ENCODE results near the gene CALHM6. TPM values are rescaled to one million over a fixed set of nuclear protein-coding genes. Genes with fewer than 3 reads are reported as not detected.

The CALHM6 gene
- total and polyA plus RNA-seq, 10 of the 15 experiments (the other 5 are each of a cell fraction or from before 2014, with no cell fraction given): 0.15 to 3.4 (median 1.3) TPM

DNA sequence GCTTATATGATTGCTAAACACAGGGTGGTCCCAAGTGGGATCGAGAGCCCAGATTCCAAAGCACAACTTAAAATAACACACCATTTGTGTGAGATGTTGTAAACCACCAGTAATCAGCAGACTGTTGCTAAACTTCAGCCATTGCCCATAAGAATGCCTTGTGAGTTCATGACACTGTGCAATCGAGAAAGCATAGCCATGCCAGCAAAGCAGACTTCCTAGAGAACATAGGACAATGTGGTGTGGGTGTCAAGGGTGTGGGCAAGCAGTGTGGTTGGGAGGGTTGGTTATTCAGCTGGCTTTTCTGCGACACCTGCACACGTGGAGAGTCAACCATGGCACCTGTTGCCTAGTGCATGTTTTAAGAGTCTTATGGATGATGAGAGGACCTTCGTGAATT lies 16.1 kb upstream of the CALHM6 start (continued):
- TF ChIP-seq EGR1 (IDR thresholded peaks at IDR 0.05; ENCODE audit: borderline replicate concordance in 1 of 2, low read depth in 2 of 2, low read length in 2 of 2) (no peak), ZNF622 (IDR thresholded peaks at IDR 0.05) (no peak), JUNB (IDR thresholded peaks at IDR 0.05) (no peak)
- TF ChIP-seq, protein P1, sequence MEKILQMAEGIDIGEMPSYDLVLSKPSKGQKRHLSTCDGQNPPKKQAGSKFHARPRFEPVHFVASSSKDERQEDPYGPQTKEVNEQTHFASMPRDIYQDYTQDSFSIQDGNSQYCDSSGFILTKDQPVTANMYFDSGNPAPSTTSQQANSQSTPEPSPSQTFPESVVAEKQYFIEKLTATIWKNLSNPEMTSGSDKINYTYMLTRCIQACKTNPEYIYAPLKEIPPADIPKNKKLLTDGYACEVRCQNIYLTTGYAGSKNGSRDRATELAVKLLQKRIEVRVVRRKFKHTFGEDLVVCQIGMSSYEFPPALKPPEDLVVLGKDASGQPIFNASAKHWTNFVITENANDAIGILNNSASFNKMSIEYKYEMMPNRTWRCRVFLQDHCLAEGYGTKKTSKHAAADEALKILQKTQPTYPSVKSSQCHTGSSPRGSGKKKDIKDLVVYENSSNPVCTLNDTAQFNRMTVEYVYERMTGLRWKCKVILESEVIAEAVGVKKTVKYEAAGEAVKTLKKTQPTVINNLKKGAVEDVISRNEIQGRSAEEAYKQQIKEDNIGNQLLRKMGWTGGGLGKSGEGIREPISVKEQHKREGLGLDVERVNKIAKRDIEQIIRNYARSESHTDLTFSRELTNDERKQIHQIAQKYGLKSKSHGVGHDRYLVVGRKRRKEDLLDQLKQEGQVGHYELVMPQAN (conservative IDR thresholded peaks at IDR 0.05): no peak

DNA sequence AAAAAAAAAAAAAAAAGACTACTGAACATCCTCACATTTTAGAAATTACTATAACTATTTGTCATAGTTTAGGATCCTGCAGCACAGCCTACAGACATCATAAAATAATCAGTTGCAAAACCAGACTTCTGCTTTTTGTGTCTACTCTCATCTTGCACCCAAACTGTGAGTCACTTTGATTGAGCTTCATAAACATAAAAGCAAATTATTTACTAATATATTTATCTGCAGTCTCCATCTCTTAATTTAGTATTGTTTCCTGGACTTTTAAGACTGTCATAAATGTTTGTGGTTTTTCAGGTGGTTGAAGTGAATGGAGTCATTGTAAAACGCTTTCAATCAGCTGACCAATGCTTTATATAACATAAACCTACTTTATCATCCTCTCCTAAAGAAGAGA lies 14.8 kb upstream of the CALHM6 start:
- no peak overlapping the region for H2AFZ ChIP-seq (ENCODE audit: control insufficient read depth, low read depth, low read length)
- in situ Hi-C loops (cut with MboI): no loop called here

More for the DNA sequence above, 14.8 kb upstream of the CALHM6 start:
- Histone ChIP-seq H4K20me1 (ENCODE audit: control insufficient read depth, insufficient read depth) (no peaks in the 10 kb centered on the region), H3K4me3 (no peak overlapping the region), H3K27me3 (replicated peaks in 1 of 2; ENCODE audit: control insufficient read depth in 2 of 2, insufficient read depth in 2 of 2, low read length in 1 of 2) (no peaks in the 10 kb centered on the region), H3K9ac (ENCODE audit: control insufficient read depth, insufficient read depth, low read length) (no peak overlapping the region), H3K36me3 (ENCODE audit: control insufficient read depth in 2 of 2, insufficient read depth in 2 of 2, low read length in 1 of 2) (no peaks in the 10 kb centered on the region), H3K79me2 (ENCODE audit: control insufficient read depth, insufficient read depth, low read length) (no peaks in the 10 kb centered on the region), H3K9me3 (replicated peaks; ENCODE audit: control insufficient read depth, insufficient read depth, low read length) (no peaks in the 10 kb centered on the region), H3K27ac (ENCODE audit: control insufficient read depth, insufficient read depth) (no peak overlapping the region), H3K4me1 (ENCODE audit: control insufficient read depth, insufficient read depth, low read length) (peaks cover 8% of the 10 kb centered on the region), H3K4me2 (ENCODE audit: control insufficient read depth, insufficient read depth) (no peak overlapping the region)
- ATAC-seq: 0 out of 3 replicates have a peak, but pooled peaks have one; percentile 13
- TF ChIP-seq ZSCAN29 (IDR thresholded peaks at IDR 0.05) (no peak), SPI1 (IDR thresholded peaks at IDR 0.05; ENCODE audit: borderline replicate concordance, insufficient read depth, low read depth, low read length) (peak; percentile 55; the same call in 1 of the 2 replicates)
- ChIA-PET CTCF (interaction anchor here (0.6 to 2.8 kb wide), 15 partner anchors 12 to 177 kb away, joined by 3 to 17 read pairs (median 4); partner anchors contain the start of gene TSPYL1), POLR2A (no interaction called here), SMC1A (ENCODE audit: uncharacterized antibody, unreplicated experiment) (interaction anchor here (0.7 to 3.3 kb wide), 11 partner anchors 9 to 278 kb away, joined by 3 to 21 read pairs (median 4); partner anchors contain the start of gene CALHM6), RAD21 (ENCODE audit: unreplicated experiment) (interaction anchor here (0.8 to 7.3 kb wide), 10 partner anchors 8 to 177 kb away, joined by 3 to 54 read pairs (median 4); partner anchors contain the start of gene TSPYL1)
- intact Hi-C loops (cut with micrococcal nuclease; ENCODE audit: unreplicated experiment): no loop called here
- no peak for FAIRE-seq
- 85% methylated on average over 1 of the region's 1 CpG for WGBS (ENCODE audit: insufficient coverage, insufficient replicate concordance, low lambda C conversion rate, missing lambda C conversion rate)
- DNase-seq (ENCODE audit: low read depth, low spot score): no peak
- BruUV-seq (replicated peaks): no TSS peak

Data from GM12878 (cell line).